Astrocyte of the hippocampus (primary cell): ENCODE measurements around the gene IZUMO3.
"Not testable (repeated sequence)": the region's sequence is repeated elsewhere in the genome, so short reads cannot be mapped to it uniquely, and the experiment has no call there.

Experiments used
- DNase-seq: peaks from one replicate; pipeline ENCODE4 v3.0.0; 2011; ENCODE audit warnings: low read depth, low spot score

The IZUMO3 gene, protein sequence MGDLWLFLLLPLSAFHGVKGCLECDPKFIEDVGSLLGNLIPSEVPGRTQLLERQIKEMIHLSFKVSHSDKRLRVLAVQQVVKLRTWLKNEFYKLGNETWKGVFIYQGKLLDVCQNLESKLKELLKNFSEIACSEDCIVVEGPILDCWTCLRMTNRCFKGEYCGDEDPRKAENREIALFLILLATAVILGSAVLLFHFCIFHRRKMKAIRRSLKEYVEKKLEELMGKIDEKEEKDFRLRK

DNA sequence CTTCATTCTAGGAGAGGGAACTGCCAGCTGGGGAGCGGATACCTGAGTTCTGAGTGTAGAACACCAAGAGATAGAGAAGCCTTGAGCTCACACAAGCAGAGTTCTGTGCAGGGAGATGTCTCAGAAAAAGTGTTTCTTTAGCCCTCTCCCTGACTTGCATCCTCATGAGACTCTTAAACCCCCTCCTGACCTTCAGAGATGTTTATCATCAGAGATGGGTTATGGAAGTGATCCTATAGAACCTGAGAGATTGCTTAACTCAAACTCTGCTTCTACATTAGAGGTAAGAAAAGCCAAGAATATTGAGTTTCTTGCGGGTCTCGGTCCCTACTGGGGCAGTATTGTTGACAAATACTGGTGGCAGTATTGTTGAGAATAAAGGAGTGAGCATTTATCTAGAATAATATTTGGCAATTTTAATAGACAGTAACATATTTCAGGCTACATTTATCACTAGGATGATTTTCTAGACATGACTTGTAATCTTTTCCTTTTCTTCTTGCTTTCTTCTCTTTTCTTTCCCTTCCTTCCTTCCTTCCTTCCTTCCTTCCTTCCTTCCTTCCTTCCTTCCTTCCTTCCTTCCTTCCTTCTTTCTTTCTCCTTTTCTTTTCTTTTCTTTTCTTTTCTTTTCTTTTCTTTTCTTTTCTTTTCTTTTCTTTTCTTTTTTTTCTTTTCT is at the start of gene IZUMO3:
TSS of gene IZUMO3 (minus strand) at position 51 of the 676 bp plus-strand sequence. CDS start 248 bp downstream, outside the sequence.
- no peak for DNase-seq

DNA sequence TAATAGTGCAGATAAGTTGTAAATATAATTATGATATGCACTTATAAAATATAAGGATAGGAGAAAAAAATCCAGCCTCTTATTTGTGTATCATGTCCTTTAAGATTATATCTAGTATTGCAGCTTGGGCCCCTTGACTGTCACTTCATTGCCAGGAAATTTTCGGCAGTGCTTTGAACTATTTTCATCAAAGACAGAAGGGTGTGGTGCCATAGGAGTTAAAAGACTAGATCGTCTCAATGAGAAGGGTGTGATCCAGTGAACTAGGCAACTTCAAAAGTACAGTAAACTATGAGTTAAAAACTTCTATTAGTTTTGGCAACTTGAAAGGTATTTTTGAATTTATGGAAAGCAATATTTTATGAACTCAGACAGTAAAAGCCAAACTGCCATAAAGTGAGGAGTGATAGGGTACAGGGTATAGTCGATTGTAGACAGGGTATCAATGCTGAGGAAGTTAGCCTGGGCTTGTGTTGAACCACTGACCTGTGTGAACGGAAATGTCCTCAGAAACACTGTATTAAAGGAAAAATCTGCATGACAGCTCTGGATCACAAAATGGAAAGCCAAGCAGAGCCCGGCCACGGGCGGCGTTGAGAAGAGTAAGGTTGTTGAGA is 48.6 kb upstream of the IZUMO3 start:
- no peak for DNase-seq

DNA sequence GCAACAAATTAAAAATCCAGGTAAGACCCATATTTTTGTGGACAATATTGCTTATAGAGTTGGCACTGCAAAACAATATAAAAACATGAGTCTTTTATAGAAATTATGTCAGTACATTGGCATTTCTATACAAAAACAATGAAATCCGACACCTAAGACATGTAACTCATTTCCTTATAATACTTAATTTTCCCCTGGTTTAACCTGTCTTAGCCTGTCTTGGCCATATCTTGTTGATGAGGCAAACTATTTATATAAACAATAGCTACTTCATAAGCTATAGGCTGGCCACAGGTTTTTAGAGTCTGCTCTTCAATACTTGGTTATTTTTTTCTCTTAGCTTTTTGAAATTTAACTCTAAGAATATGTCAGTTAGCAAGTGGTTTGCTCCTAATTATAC is 44.7 kb upstream of the IZUMO3 start:
- no peak for DNase-seq

GRCh38 chr9:24587883-24588282 is 42.2 kb upstream of the IZUMO3 start:
- no peak for DNase-seq

DNA sequence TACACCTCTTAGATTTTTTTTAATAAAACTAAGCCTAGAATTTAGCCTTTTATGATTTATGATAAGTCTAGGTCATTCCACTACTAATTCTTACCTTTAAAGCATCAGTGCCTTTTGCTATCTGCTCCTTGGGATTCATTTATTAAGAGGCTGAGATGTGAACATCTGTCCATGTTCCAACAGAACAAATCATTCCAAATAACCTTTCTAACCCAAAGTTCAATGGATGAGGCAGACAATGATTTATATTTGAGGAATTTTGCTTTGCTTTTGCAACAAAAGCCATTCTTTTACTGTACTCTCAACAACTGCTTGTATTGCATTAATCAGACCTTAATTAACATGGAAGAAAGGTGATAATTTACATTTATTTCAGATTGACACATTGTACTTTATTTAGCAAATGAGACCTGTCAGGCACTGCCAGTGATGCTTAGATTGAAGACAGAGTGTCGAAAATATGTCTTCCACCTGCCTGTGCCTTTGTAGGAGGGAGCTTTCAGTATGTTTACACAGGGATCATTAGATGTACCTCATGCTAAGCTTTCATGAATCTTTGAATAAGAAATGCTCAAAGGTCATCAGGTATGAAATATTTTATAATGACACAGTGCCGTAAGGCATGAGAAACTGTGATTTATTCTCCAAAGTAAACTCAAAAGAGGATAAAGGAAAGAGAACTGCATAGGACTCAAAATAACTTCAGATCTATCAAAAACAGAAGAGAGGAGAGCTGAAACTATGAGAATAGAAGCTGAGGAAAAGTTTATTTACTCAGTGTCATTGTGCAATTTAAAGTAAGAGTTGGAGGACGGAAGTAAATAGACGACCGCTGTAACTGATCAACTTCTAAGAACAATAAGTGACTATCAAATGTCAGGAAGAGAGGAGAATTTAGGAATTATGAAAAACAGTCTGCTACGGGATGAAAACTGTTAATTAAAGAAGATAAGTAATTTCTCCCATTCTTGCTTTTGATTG is 36.7 kb upstream of the IZUMO3 start:
- DNase-seq = no peak

DNA sequence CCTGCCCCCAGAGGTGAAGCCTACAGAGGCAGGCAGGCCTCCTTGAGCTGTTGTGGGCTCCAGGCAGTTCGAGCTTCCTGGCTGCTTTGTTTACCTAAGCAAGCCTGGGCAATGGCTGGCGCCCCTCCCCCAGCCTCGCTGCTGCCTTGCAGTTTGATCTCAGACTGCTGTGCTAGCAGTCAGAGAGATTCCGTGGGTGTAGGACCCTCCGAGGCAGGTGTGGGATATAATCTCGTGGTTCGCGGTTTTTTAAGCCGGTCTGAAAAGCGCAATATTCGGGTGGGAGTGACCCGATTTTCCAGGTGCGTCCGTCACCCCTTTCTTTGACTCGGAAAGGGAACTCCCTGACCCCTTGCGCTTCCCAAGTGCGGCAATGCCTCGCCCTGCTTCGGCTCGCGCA is 34.3 kb upstream of the IZUMO3 start:
- not testable (repeated sequence) for DNase-seq

DNA sequence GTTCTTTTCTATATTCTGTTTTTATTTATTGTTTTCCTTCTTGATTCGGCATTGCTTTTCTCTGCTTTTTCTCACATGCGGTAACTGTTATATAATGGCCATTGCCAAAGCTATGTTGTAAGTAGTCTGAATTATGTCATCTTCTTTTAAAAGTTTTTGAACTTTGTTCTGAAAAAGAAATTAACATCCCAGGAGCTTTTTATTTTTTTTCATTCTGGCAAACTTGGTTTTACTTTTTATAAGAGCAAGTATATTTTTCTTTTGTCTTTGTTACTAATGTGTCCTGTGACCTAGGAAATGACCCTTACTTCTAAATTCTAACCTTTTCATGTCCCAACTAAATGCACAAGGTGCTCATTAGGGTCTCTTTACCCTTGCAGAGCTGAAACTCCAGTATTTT is 26.7 kb upstream of the IZUMO3 start:
- no peak for DNase-seq

- DNase-seq = no peak
These were observed 16.3 kb upstream of the IZUMO3 start for GRCh38 chr9:24561957-24562356.

DNA sequence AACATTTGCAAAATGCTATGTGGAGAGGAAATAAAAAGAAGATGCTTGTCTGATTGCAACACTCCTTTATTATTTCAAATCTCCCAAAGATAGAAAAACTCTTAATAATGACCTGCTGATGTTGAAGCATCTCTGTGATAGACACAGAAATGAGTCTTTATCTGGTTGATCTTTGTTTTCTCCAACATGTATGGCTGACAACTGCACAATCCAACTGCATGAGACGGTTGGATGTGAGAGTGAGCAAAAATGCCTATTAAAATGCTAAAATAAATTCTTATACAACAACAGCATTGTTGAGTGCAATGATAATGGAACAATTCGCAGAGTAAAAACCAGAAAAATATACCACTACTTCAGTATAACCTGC is 7.5 kb upstream of the IZUMO3 start:
- no peak for DNase-seq

DNA sequence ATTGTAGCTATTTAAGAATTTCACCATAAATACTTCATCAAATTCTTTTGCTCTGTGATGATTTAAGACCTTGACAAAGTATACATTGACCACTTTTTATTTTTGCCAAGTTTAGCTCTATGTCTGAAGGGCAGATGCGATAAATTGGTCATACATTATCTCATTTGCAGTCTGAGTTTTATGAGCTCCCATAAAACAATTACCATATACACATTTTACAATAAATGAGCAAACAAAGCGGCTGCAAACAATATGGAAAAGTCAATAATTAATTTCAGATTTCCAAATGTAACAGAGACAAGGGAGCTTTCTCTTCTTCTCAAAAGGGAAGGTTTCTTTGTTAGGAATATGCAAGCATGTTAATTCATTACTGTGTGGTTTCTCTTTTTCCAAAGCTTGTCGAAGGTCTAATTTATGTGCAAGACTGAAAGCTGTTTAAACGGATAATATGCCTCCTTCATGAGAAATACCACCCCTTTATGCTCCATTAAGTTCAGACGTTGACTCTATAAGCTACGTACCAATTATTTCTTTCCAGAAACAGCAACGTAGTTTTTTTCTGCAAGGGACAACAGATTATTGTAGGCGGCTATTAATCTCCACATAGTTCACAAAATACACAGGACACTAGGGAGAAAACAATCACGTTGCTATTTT is 7.0 kb upstream of the IZUMO3 start:
- no peak for DNase-seq

DNA sequence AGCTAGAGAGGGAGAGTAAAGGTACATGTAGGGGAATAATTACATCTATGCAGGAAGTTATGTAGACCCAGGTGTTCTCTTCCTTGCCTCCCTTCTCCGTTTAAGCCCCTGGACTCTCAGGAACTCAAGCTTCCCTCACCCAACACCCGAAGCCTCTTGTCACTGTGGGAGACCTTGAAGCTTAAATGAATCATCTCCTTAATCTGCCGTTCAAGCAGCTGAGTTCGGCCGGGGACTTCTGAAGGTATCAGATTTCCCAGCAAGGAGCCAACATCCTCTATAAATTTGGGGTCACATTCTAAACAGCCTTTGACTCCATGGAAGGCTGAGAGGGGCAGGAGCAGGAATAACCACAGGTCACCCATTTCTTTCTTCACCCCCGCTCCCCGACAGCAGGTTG is 412 bp downstream of the IZUMO3 start:
- DNase-seq = no peak

DNA sequence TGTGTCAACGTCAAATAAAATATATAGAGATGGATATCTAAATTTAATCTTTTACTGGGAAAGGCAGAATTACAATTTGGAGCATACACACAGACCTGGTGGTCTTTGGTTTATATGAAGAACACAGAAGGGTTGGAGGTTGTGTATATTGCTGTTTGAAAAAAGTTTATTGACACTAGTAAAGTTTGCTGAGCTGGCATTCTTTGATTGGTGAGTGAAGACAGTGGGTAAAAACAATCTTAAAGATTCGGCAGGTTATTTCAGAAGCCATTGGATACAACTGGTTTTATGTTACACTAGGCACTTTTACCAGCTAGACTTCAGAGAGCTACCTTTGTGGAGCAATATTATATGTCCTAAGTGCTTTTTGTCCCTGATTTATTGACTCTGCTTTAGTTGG is 27.2 kb downstream of the IZUMO3 start:
- DNase-seq = no peak

DNA sequence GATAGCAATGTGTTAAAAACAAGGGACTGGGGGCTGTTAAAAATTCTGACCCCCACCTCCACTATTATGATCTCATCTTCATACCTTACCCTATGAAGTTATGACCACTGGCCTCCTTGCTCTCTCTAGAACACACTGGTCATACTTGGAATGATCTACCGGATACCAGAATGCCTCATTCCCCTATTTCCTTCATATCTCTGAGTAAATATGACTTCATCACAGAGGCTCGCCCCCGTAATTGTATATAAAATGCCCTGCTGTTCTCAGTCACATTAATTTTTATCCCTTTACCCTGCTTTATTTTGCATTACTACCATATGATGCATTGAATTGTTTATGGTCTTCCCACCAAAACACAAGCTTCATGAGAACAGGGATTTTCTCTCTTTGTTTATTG is 29.2 kb downstream of the IZUMO3 start:
- no peak for DNase-seq

GRCh38 chr9:24509850-24510249 is 35.8 kb downstream of the IZUMO3 start:
- DNase-seq = no peak

- no peak for DNase-seq
These were observed 41.2 kb downstream of the IZUMO3 start for GRCh38 chr9:24504521-24504920.

DNA sequence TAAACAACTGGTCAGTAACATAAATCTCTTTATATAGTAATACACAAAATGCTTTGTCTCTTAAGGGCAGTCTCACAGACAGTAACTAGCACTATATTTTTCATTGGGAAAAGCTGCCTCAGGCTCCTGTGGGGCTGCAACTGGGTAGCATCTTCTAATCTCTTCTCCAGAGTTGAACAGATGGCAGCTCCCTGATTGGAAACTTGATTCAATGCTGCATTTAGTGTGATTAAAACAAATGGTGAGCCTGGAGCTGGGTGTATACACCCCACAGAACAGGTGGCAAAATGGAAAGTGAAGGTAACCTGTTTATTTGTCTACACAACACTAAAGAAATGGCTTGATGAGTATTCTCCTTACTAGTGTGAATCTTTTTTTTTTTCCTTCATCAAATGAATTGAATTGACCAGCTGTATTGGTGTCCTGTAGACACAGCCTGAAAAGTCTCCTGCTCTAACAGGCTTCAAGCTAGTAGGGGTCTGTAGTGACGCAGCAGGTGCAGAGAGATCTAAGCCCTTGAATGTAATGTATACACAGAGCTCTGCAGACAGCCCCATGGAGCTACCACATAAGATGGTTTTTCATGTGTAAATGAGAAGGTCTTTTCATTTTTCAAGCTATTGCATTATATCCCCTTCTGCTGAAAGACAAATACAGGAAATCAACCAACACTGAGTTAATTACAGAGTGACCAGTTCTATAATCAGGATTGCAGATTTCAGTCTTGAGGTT is 43.3 kb downstream of the IZUMO3 start:
- DNase-seq = no peak

- no peak for DNase-seq
These were observed 44.9 kb downstream of the IZUMO3 start for GRCh38 chr9:24500761-24501160.

DNA sequence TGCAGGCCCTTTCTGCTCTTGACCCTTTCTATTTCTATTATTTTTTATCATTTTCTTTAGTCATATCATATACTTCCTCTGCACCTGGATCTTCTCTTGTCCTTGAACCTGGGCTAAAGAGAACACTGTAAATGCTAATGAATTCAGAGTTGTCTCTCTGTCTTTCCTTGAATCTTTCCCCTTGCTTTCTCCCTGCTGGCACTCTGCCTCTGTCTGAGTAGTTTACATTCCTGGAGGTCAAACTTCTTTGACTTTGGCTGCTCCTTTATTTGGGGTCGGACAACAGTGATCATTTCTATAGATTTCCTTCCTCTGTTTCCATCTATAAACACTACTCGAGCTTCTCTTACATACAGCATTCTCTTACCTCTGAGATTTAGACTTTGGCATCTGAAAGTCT is 47.1 kb downstream of the IZUMO3 start:
- DNase-seq = no peak

GRCh38 chr9:24497671-24498070 is 48.0 kb downstream of the IZUMO3 start:
- no peak for DNase-seq
